Central memory CD4-positive, alpha-beta T cell (primary cell): ENCODE data around the gene HSPA12B.

Experiments used
- DNase-seq: peaks from one replicate; pipeline ENCODE4 v3.0.0; 2022
- total RNA-seq, 3 experiments: gene quantifications; one replicate each; lab custom pipeline; 2026; lab: John Stamatoyannopoulos, UW

HSPA12B gene
- total RNA-seq, result 0 reads per million in 3 experiments

- no peak for DNase-seq
Measured at GRCh38 chr20:3732327-3733118, at the start of gene HSPA12B. Gene HSPA12B (plus strand): TSS chr20:3732685. CDS start chr20:3738675, 5,990 bp downstream.

- no peak for DNase-seq
Measured at GRCh38 chr20:3685341-3685740, 47.1 kb upstream of the HSPA12B start.

- no peak for DNase-seq
Measured at GRCh38 chr20:3686421-3686820, 46.1 kb upstream of the HSPA12B start.

- DNase-seq, result no peak
Measured at GRCh38 chr20:3686867-3687321, 45.6 kb upstream of the HSPA12B start.

GRCh38 chr20:3687655-3688054 is 44.8 kb upstream of the HSPA12B start:
- no peak for DNase-seq

GRCh38 chr20:3689978-3690377 is 42.5 kb upstream of the HSPA12B start:
- no peak for DNase-seq

DNA sequence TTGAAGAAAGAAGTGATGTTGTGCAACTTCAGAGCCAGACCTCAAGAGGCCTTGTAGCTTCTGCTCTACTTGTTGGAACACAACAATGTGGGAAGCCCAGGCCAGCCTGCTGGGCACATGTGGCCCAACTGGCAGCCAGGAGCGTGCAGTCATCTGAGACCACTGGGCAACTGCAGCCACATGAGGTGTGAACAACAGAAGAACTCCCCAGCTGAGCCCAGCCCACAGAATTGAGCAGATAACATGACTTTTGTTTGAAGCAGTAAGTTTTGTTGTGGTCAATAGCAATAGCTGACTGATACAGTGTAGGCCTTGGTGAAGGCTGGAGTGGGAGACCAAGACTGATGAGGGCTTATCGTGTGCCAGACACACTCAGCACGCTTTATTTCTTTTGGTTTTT is 42.1 kb upstream of the HSPA12B start:
- no peak for DNase-seq

GRCh38 chr20:3691306-3691705 is 41.2 kb upstream of the HSPA12B start:
- DNase-seq, result no peak

GRCh38 chr20:3691897-3692296 is 40.6 kb upstream of the HSPA12B start:
- no peak for DNase-seq

DNA sequence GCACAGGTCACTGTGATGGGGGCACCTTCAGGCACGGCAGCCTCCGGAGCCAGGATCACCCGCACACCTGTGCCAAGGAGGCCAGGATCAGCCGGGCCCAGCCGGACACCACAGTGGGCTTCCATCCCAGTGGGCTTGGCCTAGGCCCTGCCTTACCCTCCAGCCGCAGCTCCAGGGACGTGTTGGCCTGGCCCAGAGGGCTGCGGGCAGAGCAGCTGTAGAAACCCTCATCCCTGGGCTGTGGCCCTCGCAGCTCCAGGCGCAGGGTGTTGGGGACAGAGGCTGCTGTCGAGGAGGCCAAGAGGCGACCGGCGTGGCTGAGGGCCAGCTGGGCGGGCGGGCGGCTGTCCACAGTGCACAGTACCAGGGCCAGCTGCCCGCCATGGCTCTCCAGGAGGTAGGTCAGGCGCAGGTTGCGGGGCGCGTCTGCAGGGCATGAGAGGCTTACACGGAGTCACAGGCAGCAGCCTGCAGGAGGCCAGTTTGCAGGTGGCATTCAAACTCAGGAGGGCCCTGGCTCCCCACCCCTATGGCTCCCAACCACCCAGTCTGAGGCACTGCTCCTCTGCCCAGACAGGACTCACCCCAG is 39.7 kb upstream of the HSPA12B start:
- DNase-seq, result no peak

GRCh38 chr20:3693376-3693775 is 39.1 kb upstream of the HSPA12B start:
- DNase-seq, result no peak

GRCh38 chr20:3694864-3695263 is 37.6 kb upstream of the HSPA12B start:
- DNase-seq, result no peak

- DNase-seq, result no peak
Measured at GRCh38 chr20:3696200-3696599, 36.3 kb upstream of the HSPA12B start.

- no peak for DNase-seq
Measured at GRCh38 chr20:3696745-3697587, 35.5 kb upstream of the HSPA12B start.

GRCh38 chr20:3697588-3698305 is 34.7 kb upstream of the HSPA12B start:
- DNase-seq, result no peak

DNA sequence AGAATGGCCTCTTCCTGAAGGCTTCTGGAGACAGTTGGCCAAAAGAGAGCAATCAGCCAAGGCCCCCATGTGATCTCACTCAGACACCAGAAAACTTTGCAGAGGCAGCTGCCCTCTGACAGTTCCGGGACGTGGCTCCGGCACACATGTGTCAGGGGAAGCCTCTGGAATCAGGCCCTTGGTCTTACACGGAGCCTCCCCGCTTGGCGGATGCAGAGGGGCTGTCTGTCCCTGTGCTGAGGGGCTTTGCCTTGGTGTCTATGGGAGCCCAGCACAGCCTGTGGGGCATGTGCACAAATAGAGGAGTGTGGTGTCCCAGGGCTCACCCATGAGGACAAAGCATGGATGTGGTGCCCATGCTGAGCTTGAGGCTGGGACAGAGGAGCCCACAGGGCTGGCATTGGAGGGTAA is 33.9 kb upstream of the HSPA12B start:
- DNase-seq, result no peak

DNA sequence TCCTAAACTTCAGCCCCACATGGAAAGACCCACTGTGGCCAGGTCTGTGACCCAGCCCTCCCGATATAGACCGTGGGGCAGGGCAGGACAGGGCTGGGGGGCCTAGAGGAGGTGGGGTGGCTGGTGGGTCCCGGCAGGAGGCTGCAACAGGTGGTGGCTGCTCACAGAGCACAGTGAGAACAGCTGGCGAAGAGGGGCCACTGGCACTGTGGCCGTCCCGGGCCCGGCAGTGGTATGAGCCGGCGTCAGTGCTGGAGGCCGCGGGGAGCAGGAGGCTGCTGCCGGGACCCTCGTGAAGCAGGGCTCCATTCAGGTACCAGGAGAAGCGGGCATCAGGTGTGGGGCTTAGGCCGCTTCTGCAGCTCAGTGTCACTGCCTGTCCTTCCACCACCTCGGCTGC is 33.4 kb upstream of the HSPA12B start:
- no peak for DNase-seq

DNA sequence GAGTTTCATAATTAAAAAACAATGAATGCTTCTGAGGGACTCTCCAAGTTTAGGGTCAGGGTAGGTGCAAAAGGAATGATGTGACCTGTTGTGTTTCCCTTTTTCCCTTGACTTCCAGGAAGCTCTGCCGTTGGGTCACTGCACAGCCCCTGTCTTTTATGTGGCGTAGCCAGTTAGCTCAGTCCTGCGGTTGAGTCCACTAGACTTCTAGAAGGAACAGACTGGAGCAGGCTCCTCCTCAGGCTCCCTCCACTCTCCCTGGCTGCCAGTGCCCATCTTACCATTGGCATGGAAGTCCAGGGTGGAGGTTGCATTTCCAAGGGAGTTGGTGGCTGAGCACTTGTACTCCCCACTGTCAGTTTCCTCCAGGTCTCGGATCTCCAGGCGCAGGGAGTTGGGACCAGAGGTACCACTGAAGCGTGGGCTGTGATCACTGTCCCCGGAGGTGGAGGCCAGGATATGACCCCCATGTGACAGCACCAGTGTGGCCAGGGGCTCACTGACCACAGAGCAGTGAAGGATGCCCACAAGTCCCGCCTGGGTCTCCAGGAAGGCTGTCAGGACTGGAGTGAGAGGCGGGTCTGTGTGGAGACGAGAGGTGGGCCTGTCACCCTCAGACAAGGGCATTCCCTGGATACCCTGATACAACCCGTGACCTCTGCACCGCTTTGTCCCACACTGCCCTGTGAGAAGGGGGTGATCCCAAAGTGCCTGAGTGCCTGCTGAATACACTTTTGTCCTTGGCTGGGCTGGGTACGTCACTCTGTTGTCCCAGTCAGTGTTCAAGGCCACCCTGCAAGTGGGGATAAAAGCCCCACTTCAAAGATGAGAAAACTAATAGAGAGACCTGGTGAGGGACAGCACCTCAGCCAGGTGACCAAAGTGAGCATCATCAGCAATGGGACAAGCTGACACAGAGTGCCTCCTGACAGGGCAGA is 31.2 kb upstream of the HSPA12B start:
- no peak for DNase-seq

DNA sequence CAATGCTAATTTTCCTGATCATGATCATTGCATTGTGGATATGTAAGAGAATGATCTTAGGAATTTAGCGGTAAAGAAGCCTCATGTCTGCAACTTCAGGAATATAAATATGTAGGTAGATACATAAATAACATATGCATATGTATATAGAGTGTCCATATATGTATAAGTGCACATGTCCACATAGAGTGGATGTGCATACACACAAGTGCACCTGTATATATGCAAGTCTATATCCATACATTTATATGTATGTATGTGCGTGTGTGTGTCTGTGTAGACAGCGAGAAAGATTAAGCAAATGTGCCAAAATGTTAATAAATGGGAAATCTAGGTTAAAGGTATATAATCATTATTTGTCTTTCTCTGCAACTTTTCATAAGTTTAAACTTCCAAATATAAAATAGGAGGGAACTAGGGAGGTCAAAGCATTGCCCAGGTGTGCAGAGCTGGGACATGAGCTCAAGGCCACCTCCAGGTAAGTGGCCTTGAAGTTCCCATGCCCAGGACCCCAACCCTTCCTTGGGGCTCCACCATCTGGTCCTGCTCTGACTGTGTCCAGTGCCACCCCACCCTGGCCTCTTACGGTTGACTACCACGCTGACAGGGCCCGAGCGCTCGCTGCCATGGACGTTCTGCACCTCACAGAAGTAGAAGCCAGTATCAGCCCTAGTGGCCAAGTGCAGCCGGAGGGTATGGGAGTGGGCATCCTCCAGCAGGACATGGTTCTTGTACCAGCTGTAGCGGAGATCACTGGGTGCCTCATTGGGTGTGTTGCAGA is 29.7 kb upstream of the HSPA12B start:
- no peak for DNase-seq

- DNase-seq, result no peak
Measured at GRCh38 chr20:3704087-3704486, 28.4 kb upstream of the HSPA12B start.

DNA sequence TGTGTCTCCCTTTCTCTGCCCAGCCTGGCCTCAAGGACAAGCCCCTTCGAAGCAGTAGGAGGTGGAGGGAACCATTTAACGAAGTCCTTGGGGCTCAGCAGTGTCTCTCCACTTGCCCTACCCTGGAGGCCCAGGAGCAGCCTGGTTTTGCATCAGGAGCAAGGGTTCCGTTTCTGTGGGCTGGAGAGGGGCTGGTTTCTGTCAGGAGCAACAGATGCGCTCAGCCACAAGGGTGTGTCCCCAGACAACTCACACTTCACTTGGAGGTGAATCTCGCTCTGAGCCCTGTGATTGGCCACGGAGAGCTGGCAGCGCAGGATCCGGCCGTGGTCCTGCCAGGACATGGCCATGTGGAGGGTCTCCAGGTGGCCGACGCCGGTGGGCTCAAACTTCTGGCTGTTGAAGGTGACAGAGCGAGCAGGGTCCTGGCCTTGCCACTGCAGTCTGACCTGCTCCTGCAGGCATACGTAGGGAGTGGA is 27.0 kb upstream of the HSPA12B start:
- no peak for DNase-seq
